Neuronal stem cell (in vitro differentiated cells): ENCODE measurements around the gene SUPV3L1.

Experiments
- DNase-seq: peaks from one replicate; pipeline ENCODE4 v3.0.0-alpha.2; 2013; ENCODE audit warnings: low spot score
- H2AFZ ChIP-seq: one replicate; pipeline ENCODE4 v1.6.1; 2013; ENCODE audit warnings: mild to moderate bottlenecking, low read length, inconsistent platforms
- H2AK5ac ChIP-seq: 2 replicates; pipeline ENCODE4 v1.6.1; 2013; ENCODE audit warnings: low read depth, mild to moderate bottlenecking, inconsistent platforms, low read length, moderate library complexity, mixed read lengths
- H2BK120ac ChIP-seq: 2 replicates; pipeline ENCODE4 v1.6.1; 2013; ENCODE audit warnings: low read depth, mild to moderate bottlenecking, inconsistent platforms, low read length, moderate library complexity, mixed read lengths
- H2BK12ac ChIP-seq: one replicate; pipeline ENCODE4 v1.6.1; 2013; ENCODE audit warnings: low read length, inconsistent platforms
- H2BK15ac ChIP-seq: 2 replicates; pipeline ENCODE4 v1.6.1; 2013; ENCODE audit warnings: mild to moderate bottlenecking, low read length, inconsistent platforms, mixed read lengths
- H2BK5ac ChIP-seq: one replicate; pipeline ENCODE4 v1.6.1; 2013; ENCODE audit warnings: inconsistent platforms, mild to moderate bottlenecking, low read length, moderate library complexity
- H3K14ac ChIP-seq: one replicate; pipeline ENCODE4 v1.6.1; 2013; ENCODE audit warnings: low read length, inconsistent platforms
- H3K18ac ChIP-seq: 2 replicates; pipeline ENCODE4 v1.6.1; 2013; ENCODE audit warnings: low read length, inconsistent platforms
- H3K23ac ChIP-seq: 2 replicates; pipeline ENCODE4 v1.6.1; 2013; ENCODE audit warnings: low read depth, mild to moderate bottlenecking, mixed read lengths, low read length, inconsistent platforms; ENCODE audit not compliant: poor library complexity
- H3K27ac ChIP-seq: replicated peaks from 3 replicates; pipeline ENCODE4 v1.5.1; 2013; ENCODE audit warnings: low read length, inconsistent platforms
- H3K27me3 ChIP-seq, 3 experiments: 2 replicates each; pipeline ENCODE4 v1.6.1; 2013; ENCODE audit warnings: low read length in 3 of 3, mild to moderate bottlenecking in 2 of 3, inconsistent platforms in 1 of 3, low read depth in 1 of 3, mixed read lengths in 1 of 3, moderate library complexity in 1 of 3; ENCODE audit not compliant: control insufficient read depth in 3 of 3, insufficient read depth in 3 of 3
- H3K36me3 ChIP-seq, 2 donors: replicated peaks in 1 of 2; 2 replicates each; pipeline ENCODE4 v1.6.1; 2013; ENCODE audit warnings: low read length in 2 of 2; ENCODE audit not compliant: control insufficient read depth in 2 of 2, insufficient read depth in 2 of 2
- H3K4ac ChIP-seq: 2 replicates; pipeline ENCODE4 v1.6.1; 2013; ENCODE audit warnings: inconsistent platforms, mild to moderate bottlenecking, low read length, moderate library complexity
- H3K4me1 ChIP-seq, 2 donors: 1 replicate in 1 of 2; 2 replicates in 1 of 2; pipeline ENCODE4 v1.6.1; 2013; ENCODE audit warnings: low read length in 2 of 2, low read depth in 1 of 2; ENCODE audit not compliant: control insufficient read depth in 2 of 2, insufficient read depth in 1 of 2
- H3K4me2 ChIP-seq: one replicate; pipeline ENCODE4 v1.6.1; 2013; ENCODE audit warnings: mild to moderate bottlenecking, low read length, inconsistent platforms; ENCODE audit not compliant: insufficient read depth, poor library complexity, severe bottlenecking
- H3K4me3 ChIP-seq, 2 donors: 2 replicates each; pipeline ENCODE4 v1.5.1; 2013; ENCODE audit warnings: low read length in 2 of 2, mild to moderate bottlenecking in 2 of 2, inconsistent platforms in 1 of 2, moderate library complexity in 1 of 2
- H3K79me1 ChIP-seq: one replicate; pipeline ENCODE4 v1.6.1; 2013; ENCODE audit warnings: low read depth, mild to moderate bottlenecking, inconsistent platforms, low read length, moderate library complexity
- H3K9ac ChIP-seq: one replicate; pipeline ENCODE4 v1.6.1; 2013; ENCODE audit warnings: mild to moderate bottlenecking, low read depth, low read length, inconsistent platforms; ENCODE audit not compliant: poor library complexity
- H3K9me3 ChIP-seq, 2 donors: replicated peaks in 1 of 2; 2 replicates each; pipeline versions ENCODE3 to v1.6.1; 2013; ENCODE audit warnings: low read length in 2 of 2, mild to moderate bottlenecking in 2 of 2, inconsistent platforms in 1 of 2, low read depth in 1 of 2, mixed read lengths in 1 of 2, moderate library complexity in 1 of 2; ENCODE audit not compliant: control insufficient read depth in 2 of 2, insufficient read depth in 1 of 2
- H4K8ac ChIP-seq: one replicate; pipeline ENCODE4 v1.6.1; 2013; ENCODE audit warnings: low read depth, mild to moderate bottlenecking, inconsistent platforms, low read length, moderate library complexity
- H4K91ac ChIP-seq: one replicate; pipeline ENCODE4 v1.6.1; 2013; ENCODE audit warnings: low read length, low read depth, mild to moderate bottlenecking, inconsistent platforms; ENCODE audit not compliant: poor library complexity
- WGBS, 2 donors: extraction: QIAGEN DNeasy Blood & Tissue Kit; methylation state at CpG; one replicate each; pipeline ENCODE4 v1.1.7; 2013; ENCODE audit warnings: missing lambda C conversion rate in 2 of 2, mixed read lengths in 1 of 2; ENCODE audit not compliant: insufficient read length in 2 of 2, insufficient replicate concordance in 1 of 2; ENCODE audit errors: extremely low coverage in 2 of 2; 5-methylcytosine and 5-hydroxymethylcytosine counted together

Gene SUPV3L1

DNA sequence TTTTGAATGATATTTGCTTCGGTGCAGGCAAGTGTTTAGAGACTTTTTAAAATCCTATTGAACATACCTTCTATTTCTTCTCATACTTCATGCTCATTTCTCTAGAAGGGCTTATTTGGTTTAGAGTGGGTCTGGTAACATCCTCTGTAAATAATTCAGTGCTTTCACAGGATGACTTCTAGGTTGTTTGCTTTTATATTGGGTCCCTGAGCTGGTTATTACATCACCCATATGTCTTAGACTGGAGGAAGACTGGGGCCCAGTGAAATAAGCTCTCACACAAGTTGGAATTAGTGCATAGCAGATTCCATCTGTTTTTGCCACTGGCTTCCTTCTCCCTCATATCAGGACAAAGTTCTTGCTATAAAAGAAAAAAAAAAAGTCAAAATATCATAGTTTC is 6.5 kb downstream of the SUPV3L1 start:
- Histone ChIP-seq H3K4ac (no peak overlapping the region), H3K36me3 (peaks cover 9 to 77% of the 10 kb centered on the region in 2 donors)

DNA sequence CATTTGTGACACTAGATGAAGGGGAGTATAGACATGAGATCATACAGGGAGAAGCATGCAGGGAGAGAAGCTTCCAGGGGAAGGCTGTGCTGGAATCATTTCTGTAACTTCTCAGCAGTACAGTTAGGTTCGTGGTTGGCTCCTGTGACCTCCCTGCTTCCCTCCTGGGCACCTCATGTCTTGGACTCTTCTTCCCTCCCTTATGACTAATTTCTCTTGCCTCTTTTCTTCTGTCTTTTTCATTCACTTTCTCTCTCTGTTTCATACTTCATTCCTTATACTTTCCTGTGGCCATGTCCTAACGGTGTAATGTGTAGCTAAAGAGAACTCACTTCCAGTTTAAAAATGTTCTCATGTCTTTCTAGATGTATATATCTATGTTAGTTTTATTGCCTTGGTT is 21.0 kb downstream of the SUPV3L1 start:
- Histone ChIP-seq H3K18ac (no peak overlapping the region), H3K4me2 (no peak overlapping the region), H3K79me1 (no peaks in the 10 kb centered on the region), H3K27me3 (no peaks in the 10 kb centered on the region), H3K4ac (no peak overlapping the region), H3K27ac (no peak overlapping the region), H3K9me3 (no peaks in the 10 kb centered on the region), H2BK5ac (no peak overlapping the region), H3K36me3 (peaks cover 9 to 87% of the 10 kb centered on the region in 2 donors), H4K91ac (no peak overlapping the region), H3K14ac (no peak overlapping the region), H2AK5ac (no peak overlapping the region), H2BK12ac (no peak overlapping the region), H2BK120ac (no peak overlapping the region), H2AFZ (no peak overlapping the region), H3K4me1 (no peaks in the 10 kb centered on the region), H3K9ac (no peak overlapping the region), H3K4me3 (no peak overlapping the region), H4K8ac (no peak overlapping the region), H2BK15ac (no peak overlapping the region), H3K23ac (no peak overlapping the region)
- WGBS, 2 donors = no CpG with 5 or more reads among the region's 2 CpGs
- DNase-seq = no peak

More for the DNA sequence above, 6.5 kb downstream of the SUPV3L1 start:
- Histone ChIP-seq H3K9me3 (no peaks in the 10 kb centered on the region), H4K91ac (no peak overlapping the region), H3K27me3 (no peaks in the 10 kb centered on the region), H3K4me2 (no peak overlapping the region), H2AFZ (no peak overlapping the region), H3K14ac (no peak overlapping the region), H2BK12ac (no peak overlapping the region), H2BK5ac (no peak overlapping the region), H3K27ac (no peak overlapping the region), H3K9ac (no peak overlapping the region), H4K8ac (no peak overlapping the region), H2BK120ac (no peak overlapping the region), H3K23ac (no peak overlapping the region), H3K4me1 (peaks cover 0 to 1% of the 10 kb centered on the region in 2 donors), H3K4me3 (no peak overlapping the region), H3K79me1 (peaks cover 5% of the 10 kb centered on the region), H3K18ac (no peak overlapping the region), H2AK5ac (no peak overlapping the region), H2BK15ac (no peak overlapping the region)
- no peak for DNase-seq
- no CpG with 5 or more reads among the region's 1 CpG for WGBS, 2 donors

DNA sequence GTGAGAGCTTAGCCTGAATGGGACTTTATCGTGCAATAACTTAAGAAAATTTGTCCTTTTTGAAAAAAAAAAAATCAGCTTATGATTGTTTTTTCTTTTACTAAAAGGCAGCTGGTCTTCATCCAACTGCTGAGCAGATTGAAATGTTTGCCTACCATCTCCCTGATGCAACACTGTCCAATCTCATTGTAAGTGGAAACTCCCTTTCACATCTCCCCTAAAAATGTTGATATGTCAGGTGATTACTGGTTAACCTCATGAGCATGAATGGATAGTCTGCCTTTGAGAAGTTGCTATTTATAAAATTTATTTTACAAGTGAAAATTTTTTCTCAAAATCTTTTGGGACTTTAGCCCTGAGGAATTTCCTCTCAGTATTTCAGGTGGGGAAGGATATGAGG is 22.3 kb downstream of the SUPV3L1 start:
- H2BK15ac ChIP-seq = no peak overlapping the region
- H3K23ac ChIP-seq = no peak overlapping the region
- H2BK12ac ChIP-seq = no peak overlapping the region
- H2BK120ac ChIP-seq = no peak overlapping the region
- no peak overlapping the region for H3K9ac ChIP-seq
- H3K4ac ChIP-seq = no peak overlapping the region
- no peak overlapping the region for H3K14ac ChIP-seq
- no peak overlapping the region for H2AFZ ChIP-seq
- H3K36me3 ChIP-seq = peaks cover 12 to 87% of the 10 kb centered on the region in 2 donors
- no peaks in the 10 kb centered on the region for H3K79me1 ChIP-seq
- no peaks in the 10 kb centered on the region for H3K27me3 ChIP-seq
- no peak for DNase-seq
- no peak overlapping the region for H3K4me3 ChIP-seq
- no peak overlapping the region for H3K27ac ChIP-seq
- H2BK5ac ChIP-seq = no peak overlapping the region
- H2AK5ac ChIP-seq = no peak overlapping the region
- no peak overlapping the region for H4K91ac ChIP-seq
- H3K4me1 ChIP-seq = no peaks in the 10 kb centered on the region
- H4K8ac ChIP-seq = no peak overlapping the region
- H3K9me3 ChIP-seq = no peaks in the 10 kb centered on the region
- WGBS, 2 donors = no CpG with 5 or more reads among the region's 1 CpG
- no peak overlapping the region for H3K4me2 ChIP-seq
- no peak overlapping the region for H3K18ac ChIP-seq

DNA sequence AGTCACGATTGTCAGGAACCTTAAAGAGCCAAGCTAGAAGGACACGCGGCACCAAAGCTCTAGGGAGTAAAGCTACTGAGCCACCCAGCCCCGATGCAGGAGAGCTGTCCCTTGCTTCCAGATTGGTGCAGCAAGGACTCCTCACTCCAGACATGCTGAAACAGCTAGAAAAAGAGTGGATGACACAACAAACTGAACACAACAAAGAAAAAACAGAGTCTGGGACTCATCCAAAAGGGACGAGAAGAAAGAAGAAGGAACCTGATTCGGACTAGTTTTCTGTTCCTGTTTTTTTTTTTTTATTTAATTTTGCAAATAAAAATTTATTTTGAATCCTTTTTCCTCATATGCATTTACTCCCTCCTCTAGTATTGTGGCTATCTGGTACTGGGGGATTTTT is 28.7 kb downstream of the SUPV3L1 start:
- no peak overlapping the region for H2BK5ac ChIP-seq
- H2BK15ac ChIP-seq = no peak overlapping the region
- no peak overlapping the region for H4K8ac ChIP-seq
- no peak overlapping the region for H2AFZ ChIP-seq
- no peak overlapping the region for H3K18ac ChIP-seq
- H3K14ac ChIP-seq = no peak overlapping the region
- H3K4me2 ChIP-seq = no peak overlapping the region
- no peak overlapping the region for H2AK5ac ChIP-seq
- H3K4me1 ChIP-seq = peaks cover 5 to 6% of the 10 kb centered on the region in 2 donors
- H3K23ac ChIP-seq = no peak overlapping the region
- no peak overlapping the region for H3K9ac ChIP-seq
- H3K9me3 ChIP-seq = no peaks in the 10 kb centered on the region
- H3K79me1 ChIP-seq = no peaks in the 10 kb centered on the region
- no peaks in the 10 kb centered on the region for H3K27me3 ChIP-seq
- H3K27ac ChIP-seq = no peak overlapping the region
- H3K36me3 ChIP-seq = peaks cover 16 to 55% of the 10 kb centered on the region in 2 donors
- H3K4me3 ChIP-seq = no peak overlapping the region
- H4K91ac ChIP-seq = no peak overlapping the region
- H2BK12ac ChIP-seq = no peak overlapping the region
- no CpG with 5 or more reads among the region's 6 CpGs for WGBS, 2 donors
- no peak for DNase-seq
- no peak overlapping the region for H2BK120ac ChIP-seq
- H3K4ac ChIP-seq = no peak overlapping the region
